GM21381 (cell line): ENCODE results near the gene JMJD6.
"Not testable (repeated sequence)": the region's sequence is repeated elsewhere in the genome, so short reads cannot be mapped to it uniquely, and the experiment has no call there.

Source experiments
- ATAC-seq: cut with Tn5 transposase; IDR thresholded peaks from one replicate; pipeline ENCODE4 v1.9.1; 2021; ENCODE audit warnings: mild to moderate bottlenecking, moderate library complexity; ENCODE audit not compliant: unreplicated experiment

The JMJD6 gene

GRCh38 chr17:76700617-76701470 is 25.6 kb downstream of the JMJD6 start:
- no peak for ATAC-seq

DNA sequence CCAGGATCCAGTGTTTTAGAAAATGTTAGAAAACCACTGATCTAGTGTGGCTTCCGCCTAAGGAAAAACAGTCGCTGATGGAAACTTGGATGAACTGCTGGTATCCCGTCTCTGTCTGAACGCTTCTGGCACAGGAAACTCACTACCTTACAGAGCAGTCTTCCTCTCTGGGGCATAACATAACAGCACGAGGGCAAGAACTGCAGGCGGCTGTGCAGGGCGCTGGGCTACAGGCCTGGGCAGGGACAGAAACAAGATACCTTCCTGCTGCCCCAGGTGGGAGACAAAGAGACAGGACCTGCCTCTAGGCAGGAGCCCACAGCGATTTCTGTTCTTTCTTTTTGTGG is 26.2 kb downstream of the JMJD6 start:
- no peak for ATAC-seq

GRCh38 chr17:76698466-76698977 is 27.9 kb downstream of the JMJD6 start:
- ATAC-seq: not testable (repeated sequence)

- no peak for ATAC-seq
Measured at GRCh38 chr17:76697702-76698465, 28.5 kb downstream of the JMJD6 start.

- ATAC-seq: no peak
Measured at GRCh38 chr17:76696763-76697701, 29.4 kb downstream of the JMJD6 start.

- ATAC-seq: no peak
Measured at GRCh38 chr17:76695059-76695831, 31.2 kb downstream of the JMJD6 start.

GRCh38 chr17:76691379-76692191 is 34.8 kb downstream of the JMJD6 start:
- ATAC-seq: no peak

DNA sequence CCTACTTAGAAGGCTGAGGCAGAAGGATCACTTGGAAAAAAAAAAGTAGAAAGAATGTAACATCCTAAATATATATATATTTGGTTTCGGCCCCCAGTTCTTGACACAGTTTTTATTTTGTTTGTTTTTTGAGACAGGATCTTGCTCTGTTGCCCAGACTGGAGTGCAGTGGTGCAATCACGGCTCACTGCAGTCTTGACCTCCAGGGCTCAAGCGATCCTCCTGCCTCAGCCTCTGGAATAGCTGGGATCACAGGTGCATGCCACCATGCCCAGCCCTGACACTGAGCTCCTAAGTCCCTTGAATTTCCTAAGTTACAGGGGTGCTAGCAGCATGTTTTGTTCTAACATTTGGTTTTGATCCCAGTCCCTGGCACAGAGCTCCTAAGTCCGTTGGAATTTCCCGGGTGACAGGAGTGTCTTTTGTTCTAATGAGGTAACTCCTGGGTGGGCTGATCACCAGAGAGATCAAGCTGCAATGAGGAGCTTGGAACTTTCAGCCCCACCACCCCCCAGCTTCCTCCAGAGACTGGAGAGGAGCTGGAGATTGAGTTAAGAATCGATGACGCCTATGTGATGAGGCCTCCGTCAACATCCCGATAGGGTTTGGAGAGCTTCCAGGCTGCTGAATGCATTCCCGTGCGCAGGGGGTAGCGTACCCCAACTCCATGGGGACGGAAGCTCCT is 35.7 kb downstream of the JMJD6 start:
- ATAC-seq: no peak

- ATAC-seq: no peak
Measured at GRCh38 chr17:76689859-76690258, 36.5 kb downstream of the JMJD6 start.

- ATAC-seq: no peak
Measured at GRCh38 chr17:76688165-76688622, 38.2 kb downstream of the JMJD6 start.

GRCh38 chr17:76687298-76688164 is 38.9 kb downstream of the JMJD6 start:
- no peak for ATAC-seq

- ATAC-seq: no peak
Measured at GRCh38 chr17:76686538-76687297, 39.7 kb downstream of the JMJD6 start.

DNA sequence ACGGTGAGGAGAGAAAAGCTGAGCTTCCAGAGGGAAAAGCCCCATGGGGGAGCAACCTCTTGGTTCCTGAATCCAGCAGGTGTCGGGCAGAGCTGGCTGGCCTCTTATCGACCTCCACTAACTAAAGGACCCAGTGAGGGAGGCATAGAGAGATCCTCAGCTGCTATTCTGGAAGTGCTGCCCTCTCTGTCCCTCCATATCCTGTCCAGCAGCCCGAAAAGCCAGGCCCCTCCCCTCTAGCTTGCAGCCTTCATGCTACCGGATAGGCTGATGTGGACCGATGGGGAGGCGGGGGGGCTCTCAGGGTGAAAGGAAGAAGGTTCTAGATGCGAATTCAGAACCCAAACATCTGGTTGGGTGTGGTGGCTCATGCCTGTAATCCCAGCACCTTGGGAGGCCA is 40.6 kb downstream of the JMJD6 start:
- ATAC-seq: no peak

DNA sequence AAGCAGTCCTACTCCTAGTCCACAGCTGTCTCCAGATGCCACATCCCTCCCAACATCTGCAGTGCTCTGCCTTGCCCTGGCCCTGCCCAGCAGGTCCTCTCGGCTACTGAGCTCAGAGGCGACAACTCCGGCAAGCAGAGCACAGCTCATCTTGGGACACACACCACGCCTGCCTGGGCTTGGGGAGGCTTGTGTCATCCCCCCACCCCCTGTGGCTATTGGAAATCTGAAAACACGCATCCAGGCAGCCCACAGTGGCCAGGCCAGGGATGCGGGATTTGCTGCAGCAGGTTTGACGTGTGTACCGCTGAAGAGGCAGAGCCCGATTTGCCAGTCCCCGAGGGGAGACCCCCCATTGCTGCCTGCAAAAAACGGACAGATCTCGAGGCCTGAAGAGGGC is 41.0 kb downstream of the JMJD6 start:
- no peak for ATAC-seq

DNA sequence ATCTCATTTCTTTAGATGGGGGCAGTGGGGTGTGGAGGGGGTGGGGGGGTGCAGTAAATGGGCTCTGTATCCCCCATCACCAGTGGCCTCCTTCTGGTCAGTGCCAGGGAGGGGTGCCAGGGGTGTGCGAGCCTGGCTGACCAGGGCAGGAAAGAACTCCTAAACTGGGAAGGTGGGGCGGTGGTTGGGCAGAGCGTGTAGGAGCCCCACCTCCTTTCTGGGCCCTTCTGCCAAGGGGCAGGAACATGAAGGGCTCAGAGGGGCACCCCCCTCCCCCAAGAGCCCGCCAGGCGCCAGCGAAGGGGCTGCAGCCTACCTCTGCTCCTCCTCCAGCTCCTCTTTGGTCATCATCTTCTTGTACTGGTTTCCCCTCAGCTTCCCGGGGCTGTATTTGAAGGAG is 41.6 kb downstream of the JMJD6 start:
- ATAC-seq: no peak

GRCh38 chr17:76683921-76684745 is 42.3 kb downstream of the JMJD6 start:
- ATAC-seq: no peak
